HL-60 (cell line): Measurements from ENCODE around the gene ZFHX2.

ENCODE experiments used
- POLR2AphosphoS5 ChIP-seq: IDR thresholded peaks from 2 replicates; pipeline ENCODE4 v1.6.1; 2012; ENCODE audit warnings: low read depth
- SPI1 ChIP-seq: IDR thresholded peaks from 2 replicates; pipeline ENCODE4 v1.6.1; 2012; ENCODE audit warnings: low read depth, mild to moderate bottlenecking, borderline replicate concordance
- TF ChIP-seq, protein P1 (sequence below): IDR thresholded peaks from one replicate; pipeline ENCODE4 v1.5.1; 2011; ENCODE audit warnings: low read length, control low read depth, inconsistent platforms; ENCODE audit not compliant: insufficient read depth
- TF ChIP-seq, protein P2 (sequence below): IDR thresholded peaks from 2 replicates; pipeline ENCODE4 v1.6.1; 2012; ENCODE audit warnings: low read depth; ENCODE audit not compliant: insufficient replicate concordance

DNA sequence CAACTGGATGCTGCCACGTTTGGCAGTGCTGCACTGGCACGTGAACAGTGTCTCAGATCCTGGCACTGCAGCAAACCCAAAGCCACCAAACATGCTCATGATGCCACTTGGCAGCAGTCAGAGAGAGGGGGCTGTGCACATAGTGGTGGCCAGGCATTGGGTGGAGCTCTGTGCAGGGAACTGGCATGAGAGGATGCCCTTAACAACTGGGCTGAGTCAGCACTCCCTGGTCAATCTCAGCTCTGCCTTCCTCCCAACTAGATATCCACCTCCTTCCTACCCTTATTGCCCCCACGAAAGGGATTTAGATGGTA, 37.0 kb downstream of the ZFHX2 start:
- TF ChIP-seq, protein P1, sequence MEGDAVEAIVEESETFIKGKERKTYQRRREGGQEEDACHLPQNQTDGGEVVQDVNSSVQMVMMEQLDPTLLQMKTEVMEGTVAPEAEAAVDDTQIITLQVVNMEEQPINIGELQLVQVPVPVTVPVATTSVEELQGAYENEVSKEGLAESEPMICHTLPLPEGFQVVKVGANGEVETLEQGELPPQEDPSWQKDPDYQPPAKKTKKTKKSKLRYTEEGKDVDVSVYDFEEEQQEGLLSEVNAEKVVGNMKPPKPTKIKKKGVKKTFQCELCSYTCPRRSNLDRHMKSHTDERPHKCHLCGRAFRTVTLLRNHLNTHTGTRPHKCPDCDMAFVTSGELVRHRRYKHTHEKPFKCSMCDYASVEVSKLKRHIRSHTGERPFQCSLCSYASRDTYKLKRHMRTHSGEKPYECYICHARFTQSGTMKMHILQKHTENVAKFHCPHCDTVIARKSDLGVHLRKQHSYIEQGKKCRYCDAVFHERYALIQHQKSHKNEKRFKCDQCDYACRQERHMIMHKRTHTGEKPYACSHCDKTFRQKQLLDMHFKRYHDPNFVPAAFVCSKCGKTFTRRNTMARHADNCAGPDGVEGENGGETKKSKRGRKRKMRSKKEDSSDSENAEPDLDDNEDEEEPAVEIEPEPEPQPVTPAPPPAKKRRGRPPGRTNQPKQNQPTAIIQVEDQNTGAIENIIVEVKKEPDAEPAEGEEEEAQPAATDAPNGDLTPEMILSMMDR: no peak
- TF ChIP-seq, protein P2, sequence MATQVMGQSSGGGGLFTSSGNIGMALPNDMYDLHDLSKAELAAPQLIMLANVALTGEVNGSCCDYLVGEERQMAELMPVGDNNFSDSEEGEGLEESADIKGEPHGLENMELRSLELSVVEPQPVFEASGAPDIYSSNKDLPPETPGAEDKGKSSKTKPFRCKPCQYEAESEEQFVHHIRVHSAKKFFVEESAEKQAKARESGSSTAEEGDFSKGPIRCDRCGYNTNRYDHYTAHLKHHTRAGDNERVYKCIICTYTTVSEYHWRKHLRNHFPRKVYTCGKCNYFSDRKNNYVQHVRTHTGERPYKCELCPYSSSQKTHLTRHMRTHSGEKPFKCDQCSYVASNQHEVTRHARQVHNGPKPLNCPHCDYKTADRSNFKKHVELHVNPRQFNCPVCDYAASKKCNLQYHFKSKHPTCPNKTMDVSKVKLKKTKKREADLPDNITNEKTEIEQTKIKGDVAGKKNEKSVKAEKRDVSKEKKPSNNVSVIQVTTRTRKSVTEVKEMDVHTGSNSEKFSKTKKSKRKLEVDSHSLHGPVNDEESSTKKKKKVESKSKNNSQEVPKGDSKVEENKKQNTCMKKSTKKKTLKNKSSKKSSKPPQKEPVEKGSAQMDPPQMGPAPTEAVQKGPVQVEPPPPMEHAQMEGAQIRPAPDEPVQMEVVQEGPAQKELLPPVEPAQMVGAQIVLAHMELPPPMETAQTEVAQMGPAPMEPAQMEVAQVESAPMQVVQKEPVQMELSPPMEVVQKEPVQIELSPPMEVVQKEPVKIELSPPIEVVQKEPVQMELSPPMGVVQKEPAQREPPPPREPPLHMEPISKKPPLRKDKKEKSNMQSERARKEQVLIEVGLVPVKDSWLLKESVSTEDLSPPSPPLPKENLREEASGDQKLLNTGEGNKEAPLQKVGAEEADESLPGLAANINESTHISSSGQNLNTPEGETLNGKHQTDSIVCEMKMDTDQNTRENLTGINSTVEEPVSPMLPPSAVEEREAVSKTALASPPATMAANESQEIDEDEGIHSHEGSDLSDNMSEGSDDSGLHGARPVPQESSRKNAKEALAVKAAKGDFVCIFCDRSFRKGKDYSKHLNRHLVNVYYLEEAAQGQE: no peak
- TF ChIP-seq POLR2AphosphoS5 (no peak), SPI1 (no peak)
